ENCODE data around the gene ATXN1. TPM values are rescaled to one million over a fixed set of nuclear protein-coding genes. Genes with fewer than 3 reads are reported as not detected.

Gene ATXN1
- total and polyA plus RNA-seq, 2 of the 8 experiments (the other 6 are each of a cell fraction or from before 2014, with no cell fraction given) = 1.6 to 4.0 TPM

GRCh38 chr6:16543521-16543920 is 217.7 kb downstream of the ATXN1 start:
- Histone ChIP-seq H4K20me1 (replicated peaks in 1 of 2; ENCODE audit: control insufficient read depth in 1 of 2, insufficient read depth in 2 of 2, low read length in 2 of 2) (no peaks in the 10 kb centered on the region), H3K14ac (ENCODE audit: insufficient read length) (no peak overlapping the region), H4K8ac (ENCODE audit: extremely low read depth, insufficient read depth, low read length) (no peak overlapping the region), H2BK120ac (replicated peaks; ENCODE audit: low read depth, low read length) (no peak overlapping the region), H3K4me2 (ENCODE audit: insufficient read depth in 1 of 2, low read depth in 2 of 2, low read length in 2 of 2) (no peak overlapping the region), H2BK20ac (ENCODE audit: low read length) (no peak overlapping the region), H3K27me3 (replicated peaks in 1 of 4; ENCODE audit: control insufficient read depth in 3 of 4, extremely low read depth in 1 of 4, insufficient read depth in 3 of 4, low read length in 3 of 4) (no peaks in the 10 kb centered on the region), H3K56ac (replicated peaks; ENCODE audit: insufficient read length, low read depth, low read length) (no peak overlapping the region), H3K36me3 (ENCODE audit: control insufficient read depth in 2 of 4, insufficient read depth in 4 of 4, low read length in 3 of 4) (no peaks in the 10 kb centered on the region), H3K79me1 (ENCODE audit: low read depth, low read length) (no peaks in the 10 kb centered on the region), H3K23me2 (ENCODE audit: low read depth, low read length) (no peaks in the 10 kb centered on the region), H3K4ac (replicated peaks; ENCODE audit: insufficient read length, low read depth, low read length) (no peak overlapping the region), H3K18ac (ENCODE audit: extremely low read depth, low read length) (no peak overlapping the region), H4K5ac (ENCODE audit: insufficient read length, low read depth, low read length) (no peak overlapping the region), H3K23ac (ENCODE audit: insufficient read length) (no peak overlapping the region), H2BK12ac (ENCODE audit: low read depth, low read length) (no peak overlapping the region), H2AK5ac (ENCODE audit: low read depth, low read length) (no peak overlapping the region), H3K9me3 (ENCODE audit: insufficient read depth in 2 of 2, low read depth in 1 of 2, low read length in 1 of 2) (no peaks in the 10 kb centered on the region), H3K79me2 (ENCODE audit: control insufficient read depth in 1 of 2, insufficient read depth in 2 of 2, low read length in 2 of 2) (no peaks in the 10 kb centered on the region), H3K4me1 (replicated peaks in 1 of 4; ENCODE audit: control insufficient read depth in 3 of 4, insufficient read depth in 4 of 4, low read length in 3 of 4) (no peaks in the 10 kb centered on the region), H2BK5ac (ENCODE audit: low read depth, low read length) (no peak overlapping the region), H2BK15ac (ENCODE audit: low read length) (no peak overlapping the region), H4K91ac (replicated peaks; ENCODE audit: insufficient read length, low read length) (no peak overlapping the region), H2AFZ (ENCODE audit: low read length) (no peak overlapping the region), H3K9ac (replicated peaks in 1 of 4; ENCODE audit: extremely low read depth in 1 of 4, low read depth in 3 of 4, low read length in 3 of 4) (no peak overlapping the region), H3K4me3 (ENCODE audit: extremely low read depth in 1 of 4, insufficient read depth in 2 of 4, low read depth in 3 of 4, low read length in 4 of 4) (no peak overlapping the region), H3K27ac (ENCODE audit: low read depth, low read length) (no peak overlapping the region)
- TF ChIP-seq HDAC2 (IDR thresholded peaks at IDR 0.05; ENCODE audit: borderline replicate concordance in 1 of 2, low read depth in 2 of 2, low read length in 2 of 2) = no peak
- TF ChIP-seq RBBP5 (IDR thresholded peaks at IDR 0.05; ENCODE audit: borderline replicate concordance, low read depth, low read length) = no peak
- no peak for TF ChIP-seq FOSL1 (IDR thresholded peaks at IDR 0.05; ENCODE audit: insufficient read depth, low read depth, low read length)
- no peak for TF ChIP-seq TCF12 (IDR thresholded peaks at IDR 0.05; ENCODE audit: low read depth, low read length)
- no peak for TF ChIP-seq ATF2 (IDR thresholded peaks at IDR 0.05; ENCODE audit: low read length)
- TF ChIP-seq SP2 (IDR thresholded peaks at IDR 0.05; ENCODE audit: low read length) = no peak
- TF ChIP-seq CBX8 (IDR thresholded peaks at IDR 0.05; ENCODE audit: borderline replicate concordance, low read depth, low read length) = no peak
- ChIA-PET CTCF (ENCODE audit: partially characterized antibody) (interaction anchor here (1.3 to 1.8 kb wide), 2 partner anchors 12 to 33 kb away, joined by 4 to 5 read pairs; no protein-coding TSS in a partner anchor), POLR2A (ENCODE audit: partially characterized antibody) (no interaction called here)
- WGBS, 2 experiments (ENCODE audit: extremely low coverage in 1 of 2, insufficient coverage in 1 of 2, insufficient read length in 1 of 2, insufficient replicate concordance in 2 of 2, low coverage in 1 of 2, low lambda C conversion rate in 2 of 2, missing lambda C conversion rate in 1 of 2) = 93% methylated on average over 5 of the region's 5 CpGs; no CpG with 5 or more reads in 1 of the 2 experiments
- no peak for FAIRE-seq
- no peak for DNase-seq (ENCODE audit: low read depth in 1 of 2, low spot score in 2 of 2)
